IMR-90 (cell line): ENCODE results near the gene CDCA4. TPM values are rescaled to one million over a fixed set of nuclear protein-coding genes. Genes with fewer than 3 reads are reported as not detected.

ENCODE experiments used
- ATAC-seq: fragments of 200-7000 bp; cut with Tn5 transposase; 2 replicates; pipeline ENCODE4 v1.9.1; 2020; ENCODE audit warnings: low read depth, mild to moderate bottlenecking, moderate library complexity
- BruUV-seq: library from RNA; stranded (reverse); fragments of 400-500 nt; replicated peaks from 2 replicates; lab custom pipeline; 2021; lab: Mats Ljungman, UMichigan
- CTCF ChIA-PET: fragments of 300-600 bp; formaldehyde crosslinking; extraction: SDS; loops from one replicate; lab custom pipeline; 2021; ENCODE audit warnings: antibody characterized with exemption; lab: Yijun Ruan, JAX
- POLR2A ChIA-PET: fragments of 300-600 bp; sonication (Branson Sonifier 250); formaldehyde crosslinking; loops from one replicate; lab custom pipeline; 2022; ENCODE audit warnings: antibody characterized with exemption; ENCODE audit not compliant: unreplicated experiment; lab: Charles Lee
- DNase-seq: peaks from one replicate; pipeline ENCODE4 v3.0.0; 2013
- H2AFZ ChIP-seq: replicated peaks from 2 replicates; pipeline ENCODE3; 2013; ENCODE audit warnings: low read length, mild to moderate bottlenecking; ENCODE audit not compliant: poor library complexity
- H2AK5ac ChIP-seq: 2 replicates; pipeline ENCODE4 v1.6.1; 2013; ENCODE audit warnings: low read depth, low read length, inconsistent platforms
- H2AK9ac ChIP-seq: replicated peaks from 2 replicates; pipeline ENCODE3; 2013; ENCODE audit warnings: mild to moderate bottlenecking, low read depth, low read length, moderate library complexity; ENCODE audit not compliant: poor library complexity
- H2BK120ac ChIP-seq: 2 replicates; pipeline ENCODE4 v1.6.1; 2013; ENCODE audit warnings: low read depth, low read length, inconsistent platforms
- H2BK15ac ChIP-seq: 3 replicates; pipeline ENCODE4 v1.6.1; 2013; ENCODE audit warnings: low read depth, low read length, inconsistent platforms
- H2BK20ac ChIP-seq: 2 replicates; pipeline ENCODE4 v1.6.1; 2013; ENCODE audit warnings: low read depth, mild to moderate bottlenecking, inconsistent platforms, low read length, moderate library complexity
- H2BK5ac ChIP-seq: 2 replicates; pipeline ENCODE4 v1.6.1; 2013; ENCODE audit warnings: mild to moderate bottlenecking, low read depth, low read length, inconsistent platforms; ENCODE audit not compliant: poor library complexity, severe bottlenecking
- H3K14ac ChIP-seq: replicated peaks from 2 replicates; pipeline ENCODE4 v1.6.1; 2013; ENCODE audit warnings: low read depth, low read length, inconsistent platforms
- H3K18ac ChIP-seq: 2 replicates; pipeline ENCODE4 v1.6.1; 2013; ENCODE audit warnings: low read depth, low read length, control low read depth
- H3K23ac ChIP-seq: 2 replicates; pipeline ENCODE4 v1.6.1; 2013; ENCODE audit warnings: low read depth, low read length, inconsistent platforms
- H3K27ac ChIP-seq: 2 replicates; pipeline ENCODE4 v1.5.1; 2013; ENCODE audit warnings: mild to moderate bottlenecking, control low read depth, low read length; ENCODE audit not compliant: insufficient read depth
- H3K27me3 ChIP-seq: 2 replicates; pipeline ENCODE4 v1.6.1; 2013; ENCODE audit warnings: low read length; ENCODE audit not compliant: control insufficient read depth, insufficient read depth
- H3K36me3 ChIP-seq: 2 replicates; pipeline ENCODE4 v1.6.1; 2013; ENCODE audit warnings: low read length, mixed read lengths; ENCODE audit not compliant: control insufficient read depth, insufficient read depth
- H3K4ac ChIP-seq: 2 replicates; pipeline ENCODE4 v1.6.1; 2013; ENCODE audit warnings: low read depth, low read length, inconsistent platforms
- H3K4me1 ChIP-seq: 2 replicates; pipeline ENCODE4 v1.6.1; 2013; ENCODE audit warnings: low read length, mixed read lengths; ENCODE audit not compliant: control insufficient read depth, insufficient read depth
- H3K4me2 ChIP-seq: 2 replicates; pipeline ENCODE4 v1.6.1; 2013; ENCODE audit warnings: low read depth, mild to moderate bottlenecking, control low read depth, low read length, moderate library complexity
- H3K4me3 ChIP-seq: 2 replicates; pipeline ENCODE4 v1.5.1; 2013; ENCODE audit warnings: low read depth, mild to moderate bottlenecking, control low read depth, low read length, moderate library complexity; ENCODE audit not compliant: insufficient read depth
- H3K56ac ChIP-seq: 2 replicates; pipeline ENCODE4 v1.6.1; 2013; ENCODE audit warnings: low read length, inconsistent platforms; ENCODE audit not compliant: insufficient read depth; ENCODE audit errors: extremely low read depth
- H3K79me1 ChIP-seq, 2 experiments: 2 replicates each; pipeline ENCODE4 v1.6.1; 2013; ENCODE audit warnings: low read length in 2 of 2, inconsistent platforms in 1 of 2, low read depth in 1 of 2
- H3K9ac ChIP-seq: 2 replicates; pipeline ENCODE4 v1.6.1; 2013; ENCODE audit warnings: low read depth, low read length, control low read depth
- H3K9me1 ChIP-seq: 2 replicates; pipeline ENCODE4 v1.6.1; 2013; ENCODE audit warnings: low read length, inconsistent platforms; ENCODE audit not compliant: insufficient read depth
- H3K9me3 ChIP-seq: 2 replicates; pipeline ENCODE4 v1.6.1; 2013; ENCODE audit warnings: low read length; ENCODE audit not compliant: control insufficient read depth, insufficient read depth
- H4K20me1 ChIP-seq: 2 replicates; pipeline ENCODE4 v1.6.1; 2013; ENCODE audit warnings: low read length, inconsistent platforms; ENCODE audit not compliant: insufficient read depth
- H4K5ac ChIP-seq: 2 replicates; pipeline ENCODE4 v1.6.1; 2013; ENCODE audit warnings: mild to moderate bottlenecking, low read depth, low read length, control low read depth
- H4K8ac ChIP-seq, 2 experiments: 2 replicates each; pipeline ENCODE4 v1.6.1; 2013; ENCODE audit warnings: low read depth in 2 of 2, low read length in 2 of 2, control low read depth in 1 of 2, inconsistent platforms in 1 of 2
- H4K91ac ChIP-seq: 2 replicates; pipeline ENCODE4 v1.6.1; 2013; ENCODE audit warnings: low read depth, low read length, inconsistent platforms; ENCODE audit not compliant: insufficient read depth
- CEBPB ChIP-seq: IDR thresholded peaks from 2 replicates; pipeline ENCODE4 v1.6.1; 2012; ENCODE audit warnings: low read depth, low read length, improper control_type of control experiment
- CHD1 ChIP-seq: IDR thresholded peaks from 2 replicates; pipeline ENCODE4 v1.6.1; 2012; ENCODE audit warnings: low read depth, low read length, improper control_type of control experiment
- FOS ChIP-seq: fragments of 150-350 bp; IDR thresholded peaks from 2 replicates; pipeline ENCODE4 v1.6.1; 2016; ENCODE audit warnings: low read depth, low read length
- MAFK ChIP-seq: IDR thresholded peaks from 2 replicates; pipeline ENCODE4 v1.6.1; 2012; ENCODE audit warnings: low read depth, low read length, improper control_type of control experiment
- MXI1 ChIP-seq: IDR thresholded peaks from 2 replicates; pipeline ENCODE4 v1.6.1; 2012; ENCODE audit warnings: low read depth, mild to moderate bottlenecking, low read length, moderate library complexity, borderline replicate concordance
- NFE2L2 ChIP-seq: fragments of 150-350 bp; IDR thresholded peaks from 2 replicates; pipeline ENCODE4 v1.6.1; 2016; ENCODE audit warnings: low read depth, mild to moderate bottlenecking, low read length
- POLR2A ChIP-seq: IDR thresholded peaks from 2 replicates; pipeline ENCODE4 v1.6.1; 2012; ENCODE audit warnings: mild to moderate bottlenecking, low read depth, low read length
- RAD21 ChIP-seq: IDR thresholded peaks from 2 replicates; pipeline ENCODE4 v1.6.1; 2012; ENCODE audit warnings: low read length, improper control_type of control experiment
- RFX5 ChIP-seq: IDR thresholded peaks from 2 replicates; pipeline ENCODE4 v1.8.0; 2012; ENCODE audit warnings: low read depth, mild to moderate bottlenecking, low read length, moderate library complexity
- SMC3 ChIP-seq: fragments of 150-350 bp; IDR thresholded peaks from 2 replicates; pipeline ENCODE4 v1.6.1; 2016; ENCODE audit warnings: low read depth, mild to moderate bottlenecking, antibody characterized with exemption, low read length, moderate library complexity
- WGBS, 2 experiments: methylation state at CpG; one replicate each; pipeline versions ENCODE4 v1.1.5 to v1.1.7; 2013; ENCODE audit warnings: missing lambda C conversion rate in 2 of 2; ENCODE audit not compliant: insufficient read length in 1 of 2; ENCODE audit errors: extremely low coverage in 2 of 2; 5-methylcytosine and 5-hydroxymethylcytosine counted together
- dilution Hi-C: fragments of 300-500 bp; cut with HindIII; formaldehyde crosslinking; loops from one replicate; pipeline ENCODE4 v1.14.3; 2018; ENCODE audit warnings: low sequenced_read_pairs; ENCODE audit not compliant: unreplicated experiment
- in situ Hi-C: fragments of 300-500 bp; cut with MboI; formaldehyde crosslinking; loops from 3 replicates; pipeline ENCODE4 v1.14.3; 2019; ENCODE audit warnings: low sequenced_read_pairs, inconsistent platforms, mixed read lengths
- intact Hi-C: fragments of 100-400 bp; cut with micrococcal nuclease; formaldehyde crosslinking; loops from 2 replicates; pipeline ENCODE4 v1.10.0; 2022
- polyA plus RNA-seq, 3 experiments: library from polyadenylated mRNA; depleted of rRNA; stranded (reverse); fragments of >200 nt; gene quantifications; 2 replicates each; pipeline ENCODE4 v1.2.3, GENCODE V29; 2012; ENCODE audit warnings: low replicate concordance in 1 of 3
- total RNA-seq: library from RNA; depleted of rRNA; stranded (reverse); fragments of >200 nt; gene quantifications from 2 replicates; pipeline ENCODE4 v1.2.3, GENCODE V29; 2012
- TF ChIP-seq, protein P1 (sequence below): fragments of 150-350 bp; IDR thresholded peaks from 2 replicates; pipeline ENCODE4 v1.6.1; 2016; ENCODE audit warnings: low read depth, mild to moderate bottlenecking, low read length, moderate library complexity, borderline replicate concordance
- TF ChIP-seq, protein P2 (sequence below): fragments of 150-350 bp; IDR thresholded peaks from 2 replicates; pipeline ENCODE4 v1.6.1; 2017; ENCODE audit warnings: mild to moderate bottlenecking, antibody characterized with exemption, low read length, low read depth

Gene CDCA4
- total and polyA plus RNA-seq, 2 of the 4 experiments (the other 2 are of a cell fraction) = 17.7 to 18.6 TPM

DNA sequence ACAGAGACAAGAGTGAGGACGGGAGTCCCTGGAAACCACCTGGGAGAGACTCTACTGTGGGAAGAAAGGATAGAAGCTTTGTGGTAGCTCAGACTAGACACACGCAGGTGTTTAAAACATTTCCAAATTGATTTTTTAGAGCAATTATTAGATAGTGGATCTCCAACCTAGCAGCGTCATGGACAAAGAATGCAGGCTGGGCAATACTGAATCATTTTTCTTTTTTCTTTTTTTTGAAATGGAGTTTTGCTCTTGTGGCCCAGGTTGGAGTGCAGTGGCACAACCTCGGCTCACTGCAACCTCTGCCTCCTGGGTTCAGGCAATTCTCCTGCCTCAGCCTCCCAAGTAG is 31.2 kb upstream of the CDCA4 start:
- peaks cover 15% of the 10 kb centered on the region for H3K27me3 ChIP-seq
- H4K5ac ChIP-seq = no peak overlapping the region
- H3K23ac ChIP-seq = no peak overlapping the region
- BruUV-seq = no TSS peak
- no peaks in the 10 kb centered on the region for H4K20me1 ChIP-seq
- ChIA-PET POLR2A (no interaction called here), CTCF (no interaction called here)
- H3K18ac ChIP-seq = no peak overlapping the region
- H3K14ac ChIP-seq = no peak overlapping the region
- no peaks in the 10 kb centered on the region for H3K9me3 ChIP-seq
- intact Hi-C loops (no loop called here), dilution Hi-C loops (loop anchor here (10.0 kb wide), 1 partner anchor 117 kb away; no protein-coding TSS in a partner anchor), in situ Hi-C loops (no loop called here)
- H2AK5ac ChIP-seq = no peak overlapping the region
- TF ChIP-seq, protein P1, sequence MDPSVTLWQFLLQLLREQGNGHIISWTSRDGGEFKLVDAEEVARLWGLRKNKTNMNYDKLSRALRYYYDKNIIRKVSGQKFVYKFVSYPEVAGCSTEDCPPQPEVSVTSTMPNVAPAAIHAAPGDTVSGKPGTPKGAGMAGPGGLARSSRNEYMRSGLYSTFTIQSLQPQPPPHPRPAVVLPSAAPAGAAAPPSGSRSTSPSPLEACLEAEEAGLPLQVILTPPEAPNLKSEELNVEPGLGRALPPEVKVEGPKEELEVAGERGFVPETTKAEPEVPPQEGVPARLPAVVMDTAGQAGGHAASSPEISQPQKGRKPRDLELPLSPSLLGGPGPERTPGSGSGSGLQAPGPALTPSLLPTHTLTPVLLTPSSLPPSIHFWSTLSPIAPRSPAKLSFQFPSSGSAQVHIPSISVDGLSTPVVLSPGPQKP = no peak
- TF ChIP-seq MAFK (no peak), MXI1 (no peak), FOS (no peak), POLR2A (no peak), RAD21 (no peak), SMC3 (no peak), CHD1 (no peak), RFX5 (no peak), NFE2L2 (no peak), CEBPB (no peak)
- TF ChIP-seq, protein P2, sequence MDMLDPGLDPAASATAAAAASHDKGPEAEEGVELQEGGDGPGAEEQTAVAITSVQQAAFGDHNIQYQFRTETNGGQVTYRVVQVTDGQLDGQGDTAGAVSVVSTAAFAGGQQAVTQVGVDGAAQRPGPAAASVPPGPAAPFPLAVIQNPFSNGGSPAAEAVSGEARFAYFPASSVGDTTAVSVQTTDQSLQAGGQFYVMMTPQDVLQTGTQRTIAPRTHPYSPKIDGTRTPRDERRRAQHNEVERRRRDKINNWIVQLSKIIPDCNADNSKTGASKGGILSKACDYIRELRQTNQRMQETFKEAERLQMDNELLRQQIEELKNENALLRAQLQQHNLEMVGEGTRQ = no peak
- H3K4me1 ChIP-seq = peaks cover 3% of the 10 kb centered on the region; the same call in 1 of the 2 replicates
- H4K8ac ChIP-seq = no peak overlapping the region
- no peak overlapping the region for H2BK20ac ChIP-seq
- no peak overlapping the region for H3K4me3 ChIP-seq
- H2AK9ac ChIP-seq = no peak overlapping the region
- no peak overlapping the region for H3K27ac ChIP-seq
- no peak overlapping the region for H2BK5ac ChIP-seq
- no peak overlapping the region for H2AFZ ChIP-seq
- H3K79me1 ChIP-seq = no peaks in the 10 kb centered on the region
- H3K4me2 ChIP-seq = no peak overlapping the region
- H3K56ac ChIP-seq = no peak overlapping the region
- no peaks in the 10 kb centered on the region for H3K36me3 ChIP-seq
- 20% methylated on average over 1 of the region's 4 CpGs; no CpG with 5 or more reads in 1 of the 2 experiments for WGBS, 2 experiments
- no peak for DNase-seq
- H4K91ac ChIP-seq = no peak overlapping the region
- no peak overlapping the region for H3K9ac ChIP-seq
- no peaks in the 10 kb centered on the region for H3K9me1 ChIP-seq
- H2BK120ac ChIP-seq = no peak overlapping the region
- no peak; the same call in 1 of the 2 replicates for ATAC-seq
- no peak overlapping the region for H2BK15ac ChIP-seq
- no peak overlapping the region for H3K4ac ChIP-seq
